ENCODE data around the gene GRM3.

- no peak for TF ChIP-seq SUZ12 (IDR thresholded peaks at IDR 0.05; ENCODE audit: extremely low read depth, insufficient read depth, insufficient read length)
- no peak for TF ChIP-seq YY1 (IDR thresholded peaks at IDR 0.05; ENCODE audit: insufficient read depth, insufficient read length)
Observed at GRCh38 chr7:86660950-86661462, 17.3 kb downstream of the GRM3 start.

All from NT2/D1 (cell line).